COLO668 (cell line): ENCODE measurements around the gene FBXL13.
"Not testable (repeated sequence)": the region's sequence is repeated elsewhere in the genome, so short reads cannot be mapped to it uniquely, and the experiment has no call there.

ENCODE experiments used
- DNase-seq: peaks from one replicate; lab custom pipeline; 2025; ENCODE audit not compliant: unreplicated experiment; lab: John Stamatoyannopoulos, UW

Gene FBXL13

GRCh38 chr7:103031024-103031423 lies 43.6 kb downstream of the FBXL13 start:
- no peak for DNase-seq

GRCh38 chr7:103025341-103025740 lies 49.3 kb downstream of the FBXL13 start:
- no peak for DNase-seq

- DNase-seq = not testable (repeated sequence)
Measured at GRCh38 chr7:103023578-103023977, 51.0 kb downstream of the FBXL13 start.

- DNase-seq = not testable (repeated sequence)
Measured at GRCh38 chr7:103021490-103021889, 53.1 kb downstream of the FBXL13 start.

GRCh38 chr7:103020876-103021275 lies 53.7 kb downstream of the FBXL13 start:
- not testable (repeated sequence) for DNase-seq

- not testable (repeated sequence) for DNase-seq
Measured at GRCh38 chr7:103018295-103018694, 56.3 kb downstream of the FBXL13 start.

- no peak for DNase-seq
Measured at GRCh38 chr7:103011650-103012049, 62.9 kb downstream of the FBXL13 start.

GRCh38 chr7:103010211-103010610 lies 64.4 kb downstream of the FBXL13 start:
- DNase-seq = no peak

- DNase-seq = peak; percentile 39
Measured at GRCh38 chr7:103009466-103010185, 65.0 kb downstream of the FBXL13 start.

GRCh38 chr7:103003004-103003403 lies 71.6 kb downstream of the FBXL13 start:
- DNase-seq = no peak

GRCh38 chr7:103001210-103001609 lies 73.4 kb downstream of the FBXL13 start:
- no peak for DNase-seq

GRCh38 chr7:102996957-102997356 lies 77.6 kb downstream of the FBXL13 start:
- DNase-seq = no peak

GRCh38 chr7:102995609-102996008 lies 79.0 kb downstream of the FBXL13 start:
- DNase-seq = not testable (repeated sequence)

- no peak for DNase-seq
Measured at GRCh38 chr7:102994567-102994966, 80.0 kb downstream of the FBXL13 start.

GRCh38 chr7:102993718-102994029 lies 80.9 kb downstream of the FBXL13 start:
- DNase-seq = no peak

GRCh38 chr7:102992938-102993717 lies 81.5 kb downstream of the FBXL13 start:
- no peak for DNase-seq

GRCh38 chr7:102992509-102992937 lies 82.1 kb downstream of the FBXL13 start:
- DNase-seq = no peak

- peak; percentile 30 for DNase-seq
Measured at GRCh38 chr7:102991540-102992214, 82.9 kb downstream of the FBXL13 start.

- no peak for DNase-seq
Measured at GRCh38 chr7:102991077-102991539, 83.5 kb downstream of the FBXL13 start.

- no peak for DNase-seq
Measured at GRCh38 chr7:102990642-102991041, 84.0 kb downstream of the FBXL13 start.

- DNase-seq = no peak
Measured at GRCh38 chr7:102988631-102989560, 85.7 kb downstream of the FBXL13 start.
